HEK293T (cell line): ENCODE measurements around the gene FUBP1.

ENCODE experiments used
- BHLHE40 ChIP-seq: fragments of 450-650 bp; IDR thresholded peaks from 2 replicates; pipeline ENCODE4 v1.6.1; 2016; ENCODE audit warnings: mild to moderate bottlenecking, moderate library complexity, borderline replicate concordance
- CTBP1 ChIP-seq: fragments of 450-650 bp; IDR thresholded peaks from 2 replicates; pipeline ENCODE4 v1.6.1; 2016; ENCODE audit warnings: borderline replicate concordance
- FOXK2 ChIP-seq: fragments of 450-650 bp; IDR thresholded peaks from 2 replicates; pipeline ENCODE4 v1.6.1; 2016; ENCODE audit warnings: mild to moderate bottlenecking
- HDGF ChIP-seq: fragments of 450-650 bp; IDR thresholded peaks from 2 replicates; pipeline ENCODE4 v1.6.1; 2017; ENCODE audit warnings: antibody characterized with exemption, borderline replicate concordance
- NFRKB ChIP-seq: fragments of 450-650 bp; IDR thresholded peaks from 2 replicates; pipeline ENCODE4 v1.6.1; 2016; ENCODE audit warnings: mild to moderate bottlenecking, moderate library complexity
- SP1 ChIP-seq: fragments of 450-650 bp; IDR thresholded peaks from 2 replicates; pipeline ENCODE4 v1.6.1; 2017
- SUZ12 ChIP-seq: fragments of 450-650 bp; IDR thresholded peaks from 2 replicates; pipeline ENCODE4 v1.6.1; 2016; ENCODE audit warnings: mild to moderate bottlenecking
- TARDBP ChIP-seq: fragments of 450-650 bp; IDR thresholded peaks from 2 replicates; pipeline ENCODE4 v1.6.1; 2016
- ZNF384 ChIP-seq: fragments of 450-650 bp; IDR thresholded peaks from 2 replicates; pipeline ENCODE4 v1.6.1; 2016
- TF ChIP-seq, protein P1 (sequence below): fragments of 450-650 bp; IDR thresholded peaks from 2 replicates; pipeline ENCODE4 v1.6.1; 2016

- TF ChIP-seq SUZ12 (no peak), NFRKB (no peak), BHLHE40 (no peak), TARDBP (no peak), FOXK2 (no peak), SP1 (no peak), ZNF384 (no peak), CTBP1 (no peak), HDGF (no peak)
- TF ChIP-seq, protein P1, sequence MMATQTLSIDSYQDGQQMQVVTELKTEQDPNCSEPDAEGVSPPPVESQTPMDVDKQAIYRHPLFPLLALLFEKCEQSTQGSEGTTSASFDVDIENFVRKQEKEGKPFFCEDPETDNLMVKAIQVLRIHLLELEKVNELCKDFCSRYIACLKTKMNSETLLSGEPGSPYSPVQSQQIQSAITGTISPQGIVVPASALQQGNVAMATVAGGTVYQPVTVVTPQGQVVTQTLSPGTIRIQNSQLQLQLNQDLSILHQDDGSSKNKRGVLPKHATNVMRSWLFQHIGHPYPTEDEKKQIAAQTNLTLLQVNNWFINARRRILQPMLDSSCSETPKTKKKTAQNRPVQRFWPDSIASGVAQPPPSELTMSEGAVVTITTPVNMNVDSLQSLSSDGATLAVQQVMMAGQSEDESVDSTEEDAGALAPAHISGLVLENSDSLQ: no peak
Measured at GRCh38 chr1:77975386-77975785, 3.5 kb downstream of the FUBP1 start.
